DMS79 (cell line): Measurements from ENCODE around the gene JADE2.
A peak's percentile ranks its signal among the peaks of the same experiment; 100 is the strongest.
"Not testable (repeated sequence)": the region's sequence is repeated elsewhere in the genome, so short reads cannot be mapped to it uniquely, and the experiment has no call there.

Experiments used
- DNase-seq: peaks from one replicate; lab custom pipeline; 2025; lab: John Stamatoyannopoulos, UW

Gene JADE2

DNA sequence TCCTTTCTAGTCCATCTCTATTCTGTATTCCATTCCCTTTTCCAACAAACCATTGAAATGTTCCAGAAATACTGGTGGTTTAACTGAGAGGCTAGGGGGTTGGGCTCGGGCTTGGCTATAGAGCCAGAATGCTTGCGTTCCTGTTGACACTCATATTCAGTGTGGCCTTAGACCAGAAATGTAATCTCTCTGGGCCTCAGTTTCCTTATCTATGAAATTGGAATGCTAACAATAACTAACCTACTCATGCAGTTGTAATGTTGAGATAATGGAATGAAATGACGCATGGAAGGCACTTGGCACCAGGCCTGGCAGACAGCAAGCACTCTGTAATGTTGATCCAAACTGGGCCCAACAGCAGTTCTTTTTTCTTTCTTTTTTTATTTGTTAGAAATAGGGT lies 26.8 kb downstream of the JADE2 start:
- DNase-seq, result peak; percentile 7

DNA sequence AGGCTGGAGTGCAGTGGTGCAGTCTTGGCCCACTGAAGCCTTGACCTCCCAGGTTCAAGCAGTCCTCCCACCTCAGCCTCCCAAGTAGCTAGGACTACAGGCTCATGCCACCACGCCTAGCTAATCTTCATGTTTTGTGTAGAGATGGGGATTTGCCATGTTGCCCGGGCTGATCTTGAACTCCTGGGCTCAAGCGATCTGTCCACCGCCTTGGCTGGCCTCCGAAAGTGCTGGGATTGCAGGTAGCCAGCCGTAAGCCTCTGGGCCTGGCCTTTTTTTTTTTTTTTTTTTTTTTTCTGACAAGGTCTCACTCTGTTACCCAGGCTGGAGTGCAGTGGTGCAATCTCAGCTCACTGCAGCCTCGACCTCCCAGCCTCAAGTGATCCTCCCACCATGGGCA lies 27.2 kb downstream of the JADE2 start:
- not testable (repeated sequence) for DNase-seq

DNA sequence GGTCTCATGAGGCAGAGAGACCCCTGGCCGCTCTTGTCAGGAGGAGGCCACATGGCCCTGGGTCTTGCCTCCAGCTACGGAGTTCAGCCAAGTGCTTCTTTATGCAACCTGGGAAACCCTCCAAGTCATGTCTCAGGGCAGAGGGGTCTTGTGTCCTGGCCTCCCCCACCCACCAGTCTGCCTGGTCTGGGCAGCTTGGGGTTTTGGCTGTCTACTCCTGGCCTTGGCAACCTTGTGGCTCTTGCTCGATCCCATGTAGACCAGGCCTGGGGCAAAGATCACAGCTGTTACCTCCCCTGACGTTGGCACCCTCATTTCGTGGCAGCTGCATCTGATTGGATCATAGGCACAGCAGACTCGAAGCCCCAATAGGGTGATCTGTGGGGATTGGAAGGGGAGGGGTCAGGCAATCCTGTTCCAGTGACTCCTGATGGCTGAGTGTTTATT lies 28.4 kb downstream of the JADE2 start:
- no peak for DNase-seq

DNA sequence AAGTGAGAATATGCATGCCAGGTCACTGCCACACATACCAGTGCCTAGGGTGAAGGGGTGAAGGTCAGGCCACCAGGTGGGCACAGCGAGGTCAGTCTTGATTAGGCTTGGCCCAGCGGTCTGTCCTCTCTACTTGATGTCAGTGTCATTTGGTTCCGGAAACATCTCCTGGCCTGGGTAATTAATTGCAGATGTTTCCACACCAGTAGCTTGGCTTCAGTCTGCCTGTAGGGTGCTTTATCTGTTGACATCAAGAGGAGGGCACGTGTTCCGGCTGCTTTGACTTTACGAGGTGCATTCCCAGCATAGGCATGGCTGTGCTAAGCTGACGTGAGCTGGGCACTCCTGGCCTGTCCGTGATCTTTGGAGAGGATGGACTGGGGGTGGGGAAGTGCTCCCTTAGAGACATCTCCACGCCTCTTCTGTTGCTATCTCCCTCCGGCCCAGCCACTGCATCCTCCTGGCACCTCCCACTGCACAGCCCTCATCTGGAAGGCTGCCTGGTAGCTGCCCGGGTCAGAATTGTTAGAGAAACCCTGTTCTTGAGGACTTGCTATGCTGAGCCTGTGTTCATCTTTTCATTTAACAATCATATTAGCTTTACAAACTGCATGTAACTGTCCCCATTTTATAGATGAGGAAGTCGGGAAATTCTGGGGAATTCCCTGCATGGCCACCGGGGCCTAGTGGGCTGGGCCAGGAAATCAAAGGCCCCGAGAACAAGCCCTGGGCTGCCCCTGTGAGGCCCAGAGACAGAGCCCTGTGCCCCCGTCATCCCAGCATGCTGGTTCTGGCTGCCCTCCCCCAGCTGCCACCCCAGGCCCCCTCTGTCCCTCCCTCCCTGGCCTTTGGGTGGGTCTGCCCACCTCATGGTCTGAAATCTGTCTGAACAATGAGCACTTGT lies 29.1 kb downstream of the JADE2 start:
- DNase-seq, result peak; percentile 37

DNA sequence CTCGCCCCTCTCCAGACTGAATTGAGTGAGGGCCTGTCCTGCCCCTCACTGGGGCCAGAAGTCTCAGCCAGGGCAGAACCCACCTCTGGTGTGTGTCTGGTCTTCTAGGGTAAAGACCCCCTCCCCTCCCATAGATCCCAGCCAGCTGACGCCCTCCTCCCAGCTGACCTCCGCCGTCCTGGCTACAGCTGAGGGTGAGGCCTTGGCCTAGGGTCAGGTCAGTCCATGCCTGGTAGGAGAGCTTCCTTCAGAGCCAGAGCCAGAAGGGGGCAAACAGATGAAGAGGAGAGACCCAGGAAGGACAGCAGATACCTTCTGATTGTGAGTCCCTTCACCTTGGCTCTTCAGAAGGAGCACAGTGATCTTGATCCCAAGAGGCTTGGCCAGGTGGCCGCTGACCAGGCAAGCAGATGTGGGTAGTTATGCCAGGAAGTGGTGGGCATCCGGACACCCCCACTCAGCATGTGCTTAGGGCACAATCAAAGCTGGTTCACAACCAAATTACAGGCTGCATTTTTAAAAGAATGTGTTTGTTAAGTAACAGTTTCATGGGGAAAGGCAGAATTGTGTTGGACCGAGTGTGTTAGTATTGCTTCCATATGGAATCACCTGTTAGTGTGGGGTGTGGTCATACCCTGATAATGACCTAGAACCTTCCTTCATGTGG lies 29.9 kb downstream of the JADE2 start:
- no peak for DNase-seq

DNA sequence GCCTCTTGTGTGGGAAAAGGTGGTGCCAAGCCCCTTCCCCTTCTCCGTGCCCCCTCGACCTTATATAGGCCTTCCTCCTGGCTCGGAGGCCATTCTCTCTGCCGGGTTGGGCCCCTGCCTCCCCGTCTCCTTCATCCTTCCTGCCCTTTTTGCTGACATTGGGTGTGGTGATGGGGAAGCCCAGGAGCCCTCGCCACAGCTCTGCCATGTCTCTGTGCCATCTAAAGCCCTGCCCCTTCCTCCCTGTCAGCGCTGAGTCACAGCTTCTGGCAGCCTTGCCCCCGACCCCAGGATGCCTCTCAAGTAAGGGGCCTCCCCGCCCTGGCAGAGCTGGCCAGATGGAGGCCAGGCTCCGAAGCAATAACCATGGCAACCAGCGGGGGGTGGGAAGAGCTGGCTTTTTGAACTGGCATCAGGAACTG lies 30.4 kb downstream of the JADE2 start:
- peak; percentile 19 for DNase-seq

DNA sequence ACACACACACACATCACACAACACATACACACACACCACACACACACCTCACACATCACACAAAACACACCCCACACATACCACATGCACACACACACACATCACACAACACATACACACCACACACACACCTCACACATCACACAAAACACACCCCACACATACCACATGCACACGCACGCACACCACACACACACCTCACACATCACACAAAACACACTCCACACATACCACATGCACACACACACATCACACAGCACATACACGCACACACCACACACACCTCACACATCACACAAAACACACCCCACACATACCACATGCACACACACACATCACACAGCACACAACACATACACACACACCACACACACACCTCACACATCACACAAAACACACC lies 31.1 kb downstream of the JADE2 start:
- DNase-seq, result not testable (repeated sequence)

DNA sequence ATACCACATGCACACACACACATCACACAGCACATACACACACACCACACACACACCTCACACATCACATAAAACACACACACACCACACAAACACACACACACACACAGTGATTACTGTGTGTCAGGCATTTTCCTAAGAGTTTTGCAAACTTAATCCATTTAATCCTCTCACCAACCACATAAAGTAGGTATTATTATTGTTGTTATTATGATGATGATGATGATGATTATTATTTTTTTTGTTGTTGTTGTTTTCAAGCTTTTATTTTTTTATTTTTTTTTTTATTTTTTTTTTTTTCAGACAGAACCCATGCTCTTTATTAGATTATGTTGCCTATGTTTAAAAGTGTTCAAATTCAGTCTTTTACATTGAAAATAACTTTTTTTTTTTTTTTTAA lies 31.5 kb downstream of the JADE2 start:
- DNase-seq, result no peak

DNA sequence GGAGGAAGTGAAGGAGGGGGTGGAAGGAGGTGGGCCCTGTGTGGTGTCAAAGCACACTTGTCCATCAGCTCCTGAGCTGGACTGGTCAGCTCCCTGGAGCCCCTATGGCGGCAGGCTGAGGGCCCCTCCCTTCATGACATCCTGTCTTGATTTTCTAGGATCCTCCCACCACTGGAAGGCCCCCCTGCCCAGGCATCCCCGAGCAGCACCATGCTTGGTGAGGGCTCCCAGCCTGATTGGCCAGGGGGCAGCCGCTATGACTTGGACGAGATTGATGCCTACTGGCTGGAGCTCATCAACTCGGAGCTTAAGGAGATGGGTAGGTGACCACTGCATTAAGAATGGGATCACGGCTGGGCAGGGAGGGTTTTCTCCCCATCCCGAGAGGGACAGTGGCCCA lies 34.2 kb downstream of the JADE2 start:
- no peak for DNase-seq

DNA sequence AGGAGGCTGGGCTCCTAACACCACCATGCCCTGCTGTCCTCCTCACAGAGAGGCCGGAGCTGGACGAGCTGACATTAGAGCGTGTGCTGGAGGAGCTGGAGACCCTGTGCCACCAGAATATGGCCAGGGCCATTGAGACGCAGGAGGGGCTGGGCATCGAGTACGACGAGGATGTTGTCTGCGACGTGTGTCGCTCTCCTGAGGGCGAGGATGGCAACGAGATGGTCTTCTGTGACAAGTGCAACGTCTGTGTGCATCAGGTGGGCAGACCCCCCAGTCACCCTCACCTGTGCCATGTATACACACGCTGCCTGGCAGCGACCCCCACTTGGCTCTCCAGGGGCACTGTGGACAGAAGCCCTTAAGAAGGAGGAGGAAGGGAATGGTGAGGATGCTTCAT lies 35.2 kb downstream of the JADE2 start:
- DNase-seq, result no peak

DNA sequence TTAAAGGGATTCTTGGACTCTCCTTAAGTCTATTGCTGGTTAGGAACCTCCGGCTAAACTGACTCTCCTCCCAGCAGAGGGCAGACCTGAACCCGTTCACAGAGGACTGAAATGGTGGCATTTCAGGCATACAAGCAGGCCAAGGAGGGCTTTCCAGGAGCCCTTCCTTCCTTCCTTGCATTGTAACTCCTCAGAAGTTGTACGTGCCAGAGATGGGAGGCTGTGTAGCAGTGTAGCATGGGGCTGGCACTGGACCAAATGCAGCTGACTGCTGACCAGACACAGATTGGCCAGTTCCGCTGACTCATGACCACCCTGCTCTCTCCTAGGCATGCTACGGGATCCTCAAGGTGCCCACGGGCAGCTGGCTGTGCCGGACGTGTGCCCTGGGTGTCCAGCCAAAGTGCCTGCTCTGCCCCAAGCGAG lies 36.4 kb downstream of the JADE2 start:
- no peak for DNase-seq

DNA sequence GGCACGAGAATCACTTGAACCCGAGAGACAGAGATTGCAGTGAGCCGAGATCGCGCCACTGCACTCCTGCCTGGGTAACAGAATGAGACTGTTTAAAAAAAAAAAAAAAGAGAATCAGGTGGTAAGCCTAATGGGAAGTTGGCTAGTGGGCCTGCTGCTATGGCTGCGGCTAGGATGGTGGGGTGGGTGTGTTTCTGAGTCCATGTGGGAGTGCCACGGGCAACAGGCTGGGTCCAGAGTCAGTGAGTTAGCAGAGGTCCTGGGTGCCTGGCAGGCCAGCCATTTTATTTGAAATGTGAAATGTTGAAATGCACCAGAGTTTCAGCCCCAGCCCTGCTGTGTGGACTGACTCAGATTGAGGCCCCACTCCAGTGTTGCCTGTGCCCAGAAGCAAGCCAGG lies 37.8 kb downstream of the JADE2 start:
- no peak for DNase-seq

DNA sequence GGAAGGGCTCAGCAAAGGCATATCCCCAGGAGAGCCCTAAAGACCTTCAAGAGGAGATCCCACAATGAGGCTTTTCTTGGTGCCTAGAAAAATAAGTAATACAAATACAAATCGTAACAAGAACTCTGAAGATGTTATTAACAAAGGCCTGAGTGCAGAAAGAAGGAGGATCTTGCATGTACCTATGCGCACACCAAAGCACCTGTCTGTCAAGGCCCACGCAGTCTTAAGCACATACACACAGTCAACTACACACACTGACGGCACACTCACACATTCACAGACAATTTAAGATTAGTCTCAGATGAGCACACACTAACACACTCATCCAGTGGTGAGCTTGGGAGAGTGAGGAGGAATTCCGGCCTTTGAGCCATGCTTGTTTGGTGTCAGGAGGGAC lies 38.5 kb downstream of the JADE2 start:
- no peak for DNase-seq

DNA sequence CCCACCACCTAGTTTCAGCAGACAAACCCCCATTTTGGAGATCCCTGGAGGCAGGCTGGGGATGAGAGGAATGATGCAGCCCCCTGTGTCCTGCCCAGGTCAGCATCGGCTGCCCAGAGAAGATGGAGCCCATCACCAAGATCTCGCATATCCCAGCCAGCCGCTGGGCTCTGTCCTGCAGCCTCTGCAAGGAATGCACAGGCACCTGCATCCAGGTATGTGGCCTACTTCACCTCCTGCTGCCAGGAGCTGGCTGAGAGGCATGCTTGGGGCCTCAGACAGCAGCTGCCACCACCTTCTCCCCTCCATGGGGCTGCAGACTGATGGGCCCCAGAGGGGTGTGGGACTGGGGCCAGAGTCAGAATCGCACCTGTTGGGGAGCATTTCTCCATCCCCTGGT lies 38.9 kb downstream of the JADE2 start:
- DNase-seq, result no peak

DNA sequence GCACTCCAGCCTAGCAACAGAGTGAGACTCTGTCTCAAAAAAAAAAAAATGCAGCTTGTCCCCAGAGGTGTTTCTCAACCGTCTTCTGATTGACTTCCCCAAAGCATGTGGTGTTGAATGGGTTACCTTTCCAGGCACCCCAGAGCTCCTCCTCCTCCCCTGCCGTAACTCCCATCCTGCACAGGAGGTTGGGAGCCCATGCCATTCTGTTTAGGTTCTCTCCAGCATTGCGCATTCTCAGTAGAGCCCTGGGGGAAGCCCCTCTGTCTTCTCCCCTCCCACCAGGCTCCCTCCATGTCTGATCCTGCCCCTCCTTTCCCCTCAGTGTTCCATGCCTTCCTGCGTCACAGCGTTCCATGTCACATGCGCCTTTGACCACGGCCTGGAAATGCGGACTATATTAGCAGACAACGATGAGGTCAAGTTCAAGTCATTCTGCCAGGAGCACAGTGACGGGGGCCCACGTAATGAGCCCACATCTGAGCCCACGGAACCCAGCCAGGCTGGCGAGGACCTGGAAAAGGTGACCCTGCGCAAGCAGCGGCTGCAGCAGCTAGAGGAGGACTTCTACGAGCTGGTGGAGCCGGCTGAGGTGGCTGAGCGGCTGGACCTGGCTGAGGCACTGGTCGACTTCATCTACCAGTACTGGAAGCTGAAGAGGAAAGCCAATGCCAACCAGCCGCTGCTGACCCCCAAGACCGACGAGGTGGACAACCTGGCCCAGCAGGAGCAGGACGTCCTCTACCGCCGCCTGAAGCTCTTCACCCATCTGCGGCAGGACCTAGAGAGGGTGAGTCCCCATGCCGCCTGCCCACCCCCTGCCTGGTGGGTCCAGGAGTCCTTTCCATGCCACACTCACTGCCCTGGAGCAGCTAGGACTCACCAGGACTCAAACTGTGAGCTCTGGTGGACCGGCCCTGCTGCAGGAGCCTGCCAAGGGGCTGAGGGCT lies 40.6 kb downstream of the JADE2 start:
- no peak for DNase-seq

DNA sequence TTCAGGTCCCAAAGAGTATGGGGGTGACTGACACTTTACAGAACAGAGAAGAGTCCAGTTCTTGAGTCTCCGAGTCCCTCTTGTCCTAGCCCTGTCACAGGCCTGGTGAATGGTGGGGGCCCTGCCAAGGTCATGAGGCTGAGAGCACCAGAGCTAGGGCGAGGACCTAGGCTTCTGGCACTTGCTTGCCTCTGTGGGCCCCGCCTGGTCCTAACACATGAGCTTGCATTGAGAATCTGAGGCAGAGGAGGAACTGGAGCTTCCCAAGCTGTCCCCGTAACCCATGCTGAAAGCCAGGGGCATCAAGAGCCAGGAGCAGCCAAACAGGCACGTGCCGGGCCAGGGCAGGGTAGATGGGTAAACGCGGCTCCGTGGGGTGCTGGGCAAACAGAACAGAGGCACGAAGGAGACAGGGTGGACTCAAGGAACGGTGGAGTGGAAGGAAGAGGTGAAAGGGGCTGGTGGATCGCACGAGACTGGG lies 41.3 kb downstream of the JADE2 start:
- no peak for DNase-seq

DNA sequence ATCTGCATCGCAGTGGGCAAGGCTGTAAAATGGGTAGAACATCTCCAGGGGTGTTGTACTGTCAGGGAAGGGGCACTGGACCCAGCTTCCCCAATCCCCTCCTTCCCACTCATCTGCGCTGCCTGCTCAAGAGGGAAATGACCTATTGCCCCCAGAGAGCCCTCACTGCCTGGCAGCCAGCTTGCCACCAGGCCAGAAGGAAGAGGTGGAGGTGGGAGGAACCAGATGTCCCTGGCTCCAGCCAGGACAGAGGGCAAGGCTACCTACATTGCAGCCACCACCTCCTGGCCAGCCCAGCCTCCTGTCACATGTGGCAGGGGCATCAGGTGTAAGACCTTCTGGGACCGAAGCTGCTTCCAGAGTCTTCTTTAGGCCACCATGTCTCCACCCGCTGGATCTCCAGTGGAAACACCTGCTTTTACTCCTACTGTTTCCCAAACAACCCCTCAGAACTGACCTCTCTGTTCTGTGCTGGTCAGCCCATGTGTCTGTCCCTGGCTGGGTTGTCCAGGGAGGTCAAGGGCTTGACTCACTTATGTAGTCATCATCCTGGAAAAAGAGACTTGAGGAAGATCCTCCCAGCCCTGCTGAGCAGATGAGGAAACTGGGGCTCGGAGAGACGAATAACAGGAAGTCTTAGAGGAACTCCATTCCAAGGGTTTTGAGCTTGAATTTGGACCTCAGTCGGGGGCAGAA lies 42.3 kb downstream of the JADE2 start:
- DNase-seq, result no peak

DNA sequence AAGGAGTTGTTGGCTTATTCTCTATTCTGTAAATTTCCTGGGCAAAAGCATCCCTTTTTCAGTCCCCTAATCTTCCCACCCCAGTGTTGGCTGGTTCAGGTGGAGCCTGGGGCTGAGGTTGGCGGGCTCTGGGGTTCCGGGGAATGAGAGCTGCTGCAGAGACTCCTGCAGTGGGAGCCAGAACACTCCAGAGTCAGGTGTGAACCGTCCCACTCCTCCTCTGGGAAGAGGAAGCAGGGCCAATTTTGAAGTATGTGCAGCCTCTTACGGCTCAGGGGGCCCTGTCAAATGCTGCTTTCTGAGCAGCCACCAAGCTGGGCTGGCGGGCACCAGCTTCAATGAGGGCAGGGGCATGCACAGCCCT lies 42.8 kb downstream of the JADE2 start:
- no peak for DNase-seq

DNA sequence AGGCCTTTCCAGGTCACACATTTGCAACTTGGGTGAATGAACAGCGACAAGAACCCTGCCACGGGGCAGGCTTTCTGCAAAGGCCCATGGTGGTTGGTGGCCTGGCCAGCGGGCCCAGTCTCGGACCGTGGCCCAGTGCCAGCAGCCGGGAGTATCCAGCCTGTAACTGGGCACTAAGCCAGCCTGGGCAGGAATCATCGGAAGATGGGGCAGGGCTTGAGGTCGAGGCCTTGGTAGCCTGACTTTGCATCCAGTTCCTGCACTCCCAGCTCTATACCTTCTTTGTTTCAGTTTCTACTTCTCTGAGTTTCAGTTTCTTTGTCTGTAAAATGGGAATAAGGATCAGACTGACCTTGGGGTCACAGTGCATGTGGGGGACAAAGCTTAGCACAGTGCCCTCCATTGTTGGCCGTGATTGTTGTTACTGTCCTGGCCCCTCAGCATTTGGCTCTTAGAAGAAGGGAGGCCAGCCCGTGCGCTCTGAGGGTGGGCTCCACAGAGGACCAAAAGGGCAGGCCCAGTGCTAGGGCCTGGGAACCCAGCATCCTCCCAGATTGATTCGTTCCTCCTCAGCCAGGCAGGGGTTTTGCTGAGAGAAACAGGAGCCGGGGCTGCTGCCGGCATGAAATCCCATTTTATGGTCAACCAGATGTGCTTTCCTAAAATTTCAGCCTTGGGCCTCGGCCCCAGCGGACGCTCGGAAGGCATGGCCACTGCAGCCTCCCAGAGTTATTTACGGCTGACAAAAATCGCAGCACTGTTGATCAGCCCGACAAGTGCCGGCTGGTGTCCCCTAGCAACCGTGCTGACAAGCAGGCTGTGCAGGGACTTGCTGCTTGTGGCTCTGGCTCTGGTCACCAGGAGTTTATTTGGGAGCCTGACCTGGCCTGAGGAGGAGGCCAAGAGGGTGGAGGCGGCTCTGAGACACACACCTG lies 43.6 kb downstream of the JADE2 start:
- no peak for DNase-seq

DNA sequence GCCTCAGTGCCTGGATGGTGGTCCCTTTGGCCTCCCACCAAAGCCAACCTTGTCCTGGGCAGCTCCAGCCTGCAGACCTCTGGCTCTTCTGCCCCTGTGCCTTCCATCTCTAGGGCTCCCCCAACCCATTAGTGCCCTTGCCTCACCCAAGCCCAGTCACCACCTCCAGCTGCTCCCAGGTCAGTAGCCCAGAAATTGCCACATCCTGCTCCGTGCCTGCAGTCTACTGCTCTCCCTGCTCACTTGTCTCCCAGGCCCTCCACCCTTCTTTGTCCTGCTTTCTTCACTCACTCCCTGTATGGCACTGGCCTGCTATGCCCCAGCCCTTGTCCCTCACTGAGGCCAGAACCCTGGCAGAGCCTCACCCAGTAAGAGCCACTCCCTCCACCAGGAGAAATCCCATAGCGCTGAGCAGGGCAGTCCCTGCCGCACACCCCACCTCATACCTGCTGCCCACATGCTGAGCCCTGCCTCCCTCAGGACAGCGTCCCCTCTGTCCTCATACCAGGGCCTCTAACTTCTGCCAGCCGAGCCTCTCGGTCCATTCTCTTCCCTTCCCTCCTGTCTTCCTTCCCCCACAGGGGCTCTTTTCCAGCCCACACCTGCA lies 44.4 kb downstream of the JADE2 start:
- DNase-seq, result no peak
